K562 (cell line): ENCODE measurements around the gene PARD3. TPM values are rescaled to one million over a fixed set of nuclear protein-coding genes. Genes with fewer than 3 reads are reported as not detected.

Experiments
- ATAC-seq: fragments of 200-7000 bp; cut with Tn5 transposase; 3 replicates; pipeline ENCODE4 v1.9.1; 2020; ENCODE audit warnings: moderate library complexity
- BruUV-seq: library from RNA; stranded (reverse); fragments of 400-500 nt; replicated peaks from 2 replicates; lab custom pipeline; 2021; lab: Mats Ljungman, UMichigan
- CTCF ChIA-PET: fragments of 300-600 bp; formaldehyde crosslinking; extraction: SDS; loops from one replicate; lab custom pipeline; 2021; ENCODE audit warnings: low intra/inter-chr PET ratio; lab: Yijun Ruan, JAX
- POLR2A ChIA-PET: fragments of 300-600, 350-650 bp; sonication (Branson Sonifier 250); formaldehyde crosslinking; extraction: SDS; loops from one replicate; lab custom pipeline; 2021; ENCODE audit warnings: antibody characterized with exemption, inconsistent platforms; lab: Yijun Ruan, JAX
- DNase-seq, 4 experiments: peaks; one replicate each; pipeline versions ENCODE4 v3.0.0 to v3.0.0-alpha.2; 2011 to 2018; ENCODE audit warnings: low spot score in 3 of 4, mixed read lengths in 3 of 4; ENCODE audit errors: extremely low read depth in 1 of 4
- FAIRE-seq: peaks from 2 replicates; lab custom pipeline; 2011; peaks lifted over from hg19 to GRCh38; lab: Jason Lieb, UNC
- H2AFZ ChIP-seq: 2 replicates; pipeline ENCODE4 v1.6.0; 2011; ENCODE audit warnings: low read depth, low read length, control low read depth, inconsistent platforms
- H3K27ac ChIP-seq: fragments of 200-600 bp; 3 replicates; pipeline ENCODE4 v1.8.0; 2011; ENCODE audit warnings: low read depth, mild to moderate bottlenecking, control low read depth, inconsistent platforms, low read length, moderate library complexity, mixed read lengths; ENCODE audit errors: extremely low read depth
- H3K27me3 ChIP-seq, 2 experiments: fragments of 300-600 bp in 1 of 2; 2 replicates in 1 of 2; 3 replicates in 1 of 2; pipeline versions ENCODE4 v1.6.0 to v1.8.0; 2011; ENCODE audit warnings: inconsistent platforms in 2 of 2, low read length in 2 of 2, mild to moderate bottlenecking in 1 of 2, mixed read lengths in 1 of 2, moderate library complexity in 1 of 2; ENCODE audit not compliant: control insufficient read depth in 2 of 2, insufficient read depth in 2 of 2
- H3K36me3 ChIP-seq: fragments of 300-600 bp; 3 replicates; pipeline ENCODE4 v1.8.0; 2011; ENCODE audit warnings: mild to moderate bottlenecking, low read length, inconsistent platforms; ENCODE audit not compliant: control insufficient read depth, insufficient read depth
- H3K4me1 ChIP-seq, 2 experiments: fragments of 200-600 bp in 1 of 2; replicated peaks in 1 of 2; 2 replicates in 1 of 2; 3 replicates in 1 of 2; pipeline versions ENCODE4 v1.5.1 to v1.8.0; 2011; ENCODE audit warnings: inconsistent platforms in 2 of 2, low read length in 2 of 2, mild to moderate bottlenecking in 1 of 2, mixed read lengths in 1 of 2, moderate library complexity in 1 of 2; ENCODE audit not compliant: control insufficient read depth in 2 of 2, insufficient read depth in 2 of 2
- H3K4me2 ChIP-seq: 2 replicates; pipeline ENCODE4 v1.6.1; 2011; ENCODE audit warnings: low read length, control low read depth, inconsistent platforms, mixed read lengths; ENCODE audit not compliant: insufficient read depth
- H3K4me3 ChIP-seq: fragments of 200-600 bp; sonication (generic), shearing (Covaris generic); 2 replicates; pipeline ENCODE4 v1.5.1; 2016; ENCODE audit warnings: control low read depth, inconsistent platforms
- H3K79me2 ChIP-seq: fragments of 200-600 bp; 3 replicates; pipeline ENCODE4 v1.8.0; 2011; ENCODE audit warnings: low read length, inconsistent platforms; ENCODE audit not compliant: control insufficient read depth, insufficient read depth
- H3K9ac ChIP-seq, 2 experiments: 2 replicates each; pipeline versions ENCODE4 v1.6.0 to v1.6.1; 2011; ENCODE audit warnings: low read depth in 2 of 2, low read length in 2 of 2, control low read depth in 1 of 2, inconsistent platforms in 1 of 2, mild to moderate bottlenecking in 1 of 2, mixed read lengths in 1 of 2; ENCODE audit not compliant: insufficient read depth in 1 of 2
- H3K9me1 ChIP-seq: one replicate; pipeline ENCODE4 v1.6.0; 2011; ENCODE audit warnings: inconsistent platforms, mild to moderate bottlenecking, low read length, moderate library complexity; ENCODE audit not compliant: control insufficient read depth, insufficient read depth
- H3K9me3 ChIP-seq: replicated peaks from 2 replicates; pipeline ENCODE4 v1.5.1; 2011; ENCODE audit warnings: low read depth, low read length, inconsistent platforms; ENCODE audit not compliant: control insufficient read depth, insufficient read depth
- H4K20me1 ChIP-seq: replicated peaks from 2 replicates; pipeline ENCODE4 v1.6.1; 2011; ENCODE audit warnings: low read length, inconsistent platforms, mixed read lengths; ENCODE audit not compliant: control insufficient read depth, insufficient read depth
- C11orf30 ChIP-seq: fragments of 450-650 bp; IDR thresholded peaks from 2 replicates; pipeline ENCODE4 v1.6.1; 2016; ENCODE audit warnings: low read depth, mild to moderate bottlenecking
- CXXC5 ChIP-seq: fragments of 250-450 bp; sonication (Bioruptor Pico); IDR thresholded peaks from 2 replicates; pipeline ENCODE4 v1.8.0; 2022; ENCODE audit warnings: inconsistent platforms, mild to moderate bottlenecking, moderate library complexity
- FOXP1 ChIP-seq: sonication (generic); formaldehyde crosslinking; IDR thresholded peaks from 2 replicates; pipeline ENCODE4 v1.8.0; 2022; ENCODE audit warnings: mild to moderate bottlenecking, missing genetic modification reagents
- HES1 ChIP-seq: fragments of 450-650 bp; IDR thresholded peaks from 2 replicates; pipeline ENCODE4 v1.6.1; 2016; ENCODE audit warnings: low read depth, mild to moderate bottlenecking, moderate library complexity
- NFE2 ChIP-seq: IDR thresholded peaks from 2 replicates; pipeline ENCODE4 v1.6.1; 2014; ENCODE audit warnings: antibody characterized with exemption, low read depth
- RBM17 ChIP-seq: fragments of 200-400 bp; formaldehyde crosslinking; IDR thresholded peaks from 2 replicates; pipeline ENCODE4 v1.6.1; 2017; ENCODE audit warnings: low read depth, mild to moderate bottlenecking, low read length, borderline replicate concordance
- SLC30A9 ChIP-seq: fragments of 250-450 bp; sonication (Bioruptor Pico); IDR thresholded peaks from 2 replicates; pipeline ENCODE4 v1.8.0; 2022; ENCODE audit warnings: mild to moderate bottlenecking, moderate library complexity
- SMARCA4 ChIP-seq: fragments of 450-650 bp; IDR thresholded peaks from 2 replicates; pipeline ENCODE4 v1.6.1; 2016
- WGBS: fragments of 100-300 bp; shearing (Covaris generic); methylation state at CpG from one replicate; pipeline ENCODE4 v1.1.6; 2016; ENCODE audit warnings: low coverage, mixed read lengths; ENCODE audit not compliant: insufficient coverage; ENCODE audit errors: missing lambda C conversion rate; 5-methylcytosine and 5-hydroxymethylcytosine counted together
- in situ Hi-C: fragments of 300-500 bp; cut with MboI; formaldehyde crosslinking; loops from 4 replicates; pipeline ENCODE4 v1.15.0; 2018; ENCODE audit warnings: inconsistent platforms, mixed read lengths
- intact Hi-C: fragments of 100-400 bp; cut with micrococcal nuclease; formaldehyde crosslinking; loops from 2 replicates; pipeline ENCODE4 v1.14.2; 2022
- polyA plus RNA-seq, 8 experiments: library from polyadenylated mRNA; depleted of rRNA in 4 of 8; stranded (reverse) in 5 of 8; unstranded in 3 of 8; fragments of >200 nt; fragmentation: Nextera tagmentation in 2 of 8; fragmentation: Illumina TruSeq in 1 of 8; extraction: Ambion mirVana in 2 of 8; extraction: Trizol in 1 of 8; gene quantifications; 2 replicates each; pipeline versions ENCODE4 v1.2.1 to v1.2.3, GENCODE V29; 2011 to 2014; ENCODE audit warnings: inconsistent platforms in 1 of 8, missing spikeins in 1 of 8
- total RNA-seq, 7 experiments: library from RNA; depleted of rRNA in 6 of 7; stranded (reverse); fragments of >200 nt in 6 of 7; fragmentation: Illumina TruSeq in 2 of 7; extraction: Trizol in 2 of 7; gene quantifications; 2 replicates each; pipeline versions ENCODE4 v1.2.1 to v1.2.3, GENCODE V29; 2011 to 2021; ENCODE audit warnings: low replicate concordance in 1 of 7

PARD3 gene
- total and polyA plus RNA-seq, 9 of the 15 experiments (the other 6 are each of a cell fraction or from before 2014, with no cell fraction given), result 2.7 to 11.7 (median 7.7) TPM

GRCh38 chr10:34549953-34550352 lies 265.1 kb downstream of the PARD3 start:
- H3K4me2 ChIP-seq, result no peak overlapping the region
- H3K9me3 ChIP-seq, result no peaks in the 10 kb centered on the region
- FAIRE-seq (no peak), DNase-seq (no peak), ATAC-seq (no peak)
- BruUV-seq, result no TSS peak
- POLR2A ChIA-PET, result interaction anchor here (0.5 kb wide), 1 partner anchor 619 kb away, joined by 4 read pairs; no protein-coding TSS in a partner anchor
- CTCF ChIA-PET, result no interaction called here
- no peaks in the 10 kb centered on the region for H4K20me1 ChIP-seq
- no peaks in the 10 kb centered on the region; a peak in 1 of 5 replicates for H3K27me3 ChIP-seq
- in situ Hi-C loops (no loop called here), intact Hi-C loops (no loop called here)
- WGBS, result 18% methylated on average over 9 of the region's 9 CpGs
- no peak overlapping the region for H3K4me3 ChIP-seq
- no peak overlapping the region for H3K9ac ChIP-seq
- H3K36me3 ChIP-seq, result no peaks in the 10 kb centered on the region
- H3K79me2 ChIP-seq, result no peaks in the 10 kb centered on the region
- no peaks in the 10 kb centered on the region for H3K9me1 ChIP-seq
- TF ChIP-seq FOXP1 (CRISPR knock-in tag) (no peak), CXXC5 (CRISPR knock-in tag) (no peak), SMARCA4 (no peak), NFE2 (no peak), SLC30A9 (CRISPR knock-in tag) (no peak), RBM17 (no peak), C11orf30 (no peak), HES1 (no peak)
- H3K27ac ChIP-seq, result no peak overlapping the region
- no peak overlapping the region for H2AFZ ChIP-seq
- H3K4me1 ChIP-seq, result no peaks in the 10 kb centered on the region
